Placental pericyte (primary cell): Measurements from ENCODE around the gene WNT7A. TPM values are rescaled to one million over a fixed set of nuclear protein-coding genes. Genes with fewer than 3 reads are reported as not detected.

Experiments
- total RNA-seq: library from RNA; depleted of rRNA; stranded (reverse); fragments of >200 nt; gene quantifications from 2 replicates; pipeline ENCODE4 v1.2.3, GENCODE V29; 2012

WNT7A gene
- not detected in 2 replicates for total RNA-seq

GRCh38 chr3:13879946-13880810, at the start of gene WNT7A:
TSS of gene WNT7A (minus strand) at chr3:13880071. CDS start at chr3:13879816, 255 bp downstream.

Other genes with a start within 250 kb of the WNT7A start
- 9.2 and 11.2 TPM in 2 replicates for gene CHCHD4, start 244.8 kb upstream of the WNT7A start, total RNA-seq
- 109 and 112 TPM in 2 replicates for gene TMEM43, start 245.0 kb upstream of the WNT7A start, total RNA-seq